Keratinocyte (primary cell): Measurements from ENCODE around the gene POR. TPM values are rescaled to one million over a fixed set of nuclear protein-coding genes. Genes with fewer than 3 reads are reported as not detected.

Experiments used
- DNase-seq: peaks from one replicate; pipeline ENCODE4 v3.0.0-alpha.2; 2011; ENCODE audit warnings: low read depth, missing footprints, low spot score
- FAIRE-seq: peaks from 2 replicates; lab custom pipeline; 2011; peaks lifted over from hg19 to GRCh38; lab: Jason Lieb, UNC
- H2AFZ ChIP-seq: 2 replicates; pipeline ENCODE4 v1.6.0; 2012; ENCODE audit warnings: low read length, control low read depth, inconsistent platforms; ENCODE audit not compliant: control insufficient read depth
- H3K27ac ChIP-seq: 2 replicates; pipeline ENCODE4 v1.5.1; 2011; ENCODE audit warnings: low read length; ENCODE audit not compliant: control insufficient read depth, insufficient read depth
- H3K27me3 ChIP-seq: 3 replicates; pipeline ENCODE4 v1.6.0; 2011; ENCODE audit warnings: low read length; ENCODE audit not compliant: control insufficient read depth, insufficient read depth; ENCODE audit errors: extremely low read depth
- H3K36me3 ChIP-seq, 2 experiments: 2 replicates in 1 of 2; 3 replicates in 1 of 2; pipeline ENCODE4 v1.5.1; 2011; ENCODE audit warnings: low read length in 2 of 2, mild to moderate bottlenecking in 1 of 2; ENCODE audit not compliant: control insufficient read depth in 2 of 2, insufficient read depth in 2 of 2; ENCODE audit errors: extremely low read depth in 1 of 2
- H3K4me1 ChIP-seq: 3 replicates; pipeline ENCODE4 v1.5.1; 2011; ENCODE audit warnings: low read length; ENCODE audit not compliant: control insufficient read depth, insufficient read depth; ENCODE audit errors: extremely low read depth
- H3K4me2 ChIP-seq: 3 replicates; pipeline ENCODE4 v1.6.0; 2011; ENCODE audit warnings: low read depth, low read length; ENCODE audit not compliant: control insufficient read depth, insufficient read depth; ENCODE audit errors: extremely low read depth
- H3K4me3 ChIP-seq, 3 experiments: fragments of 200-600 bp in 1 of 3; sonication (generic) in 1 of 3; 2 replicates in 2 of 3; 3 replicates in 1 of 3; pipeline ENCODE4 v1.5.1; 2011 to 2016; ENCODE audit warnings: low read length in 3 of 3, mild to moderate bottlenecking in 3 of 3, control low read depth in 2 of 3, inconsistent platforms in 1 of 3, low read depth in 1 of 3, mixed read lengths in 1 of 3, mixed run types in 1 of 3, moderate library complexity in 1 of 3; ENCODE audit not compliant: control insufficient read depth in 2 of 3, insufficient read depth in 2 of 3; ENCODE audit errors: extremely low read depth in 1 of 3
- H3K79me2 ChIP-seq: 2 replicates; pipeline ENCODE4 v1.6.0; 2012; ENCODE audit warnings: low read length; ENCODE audit not compliant: control insufficient read depth, insufficient read depth
- H3K9ac ChIP-seq: 3 replicates; pipeline ENCODE4 v1.6.0; 2011; ENCODE audit warnings: low read length; ENCODE audit not compliant: control insufficient read depth, insufficient read depth; ENCODE audit errors: extremely low read depth
- H3K9me1 ChIP-seq: 3 replicates; pipeline ENCODE4 v1.6.0; 2011; ENCODE audit warnings: low read length; ENCODE audit not compliant: control insufficient read depth, insufficient read depth; ENCODE audit errors: extremely low read depth
- H3K9me3 ChIP-seq: 2 replicates; pipeline ENCODE4 v1.5.1; 2012; ENCODE audit warnings: low read depth, low read length; ENCODE audit not compliant: control insufficient read depth
- H4K20me1 ChIP-seq: 3 replicates; pipeline ENCODE4 v1.6.0; 2011; ENCODE audit warnings: low read length; ENCODE audit not compliant: control insufficient read depth, insufficient read depth; ENCODE audit errors: extremely low read depth
- CTCF ChIP-seq, 3 experiments: IDR thresholded peaks in 1 of 3; conservative IDR thresholded peaks in 1 of 3; optimal IDR thresholded peaks in 1 of 3; 2 replicates in 2 of 3; 3 replicates in 1 of 3; pipeline versions ENCODE3 to v1.5.1; 2011; ENCODE audit warnings: low read length in 3 of 3, mild to moderate bottlenecking in 3 of 3, moderate library complexity in 2 of 3, control low read depth in 1 of 3, inconsistent platforms in 1 of 3; ENCODE audit not compliant: insufficient read depth in 2 of 3; ENCODE audit errors: extremely low read depth in 1 of 3
- EZH2 ChIP-seq: IDR thresholded peaks from one replicate; pipeline ENCODE4 v1.6.1; 2012; ENCODE audit warnings: inconsistent platforms, mild to moderate bottlenecking, low read length, moderate library complexity
- dilution Hi-C: fragments of 300-500 bp; cut with MboI; formaldehyde crosslinking; loops from one replicate; pipeline ENCODE4 v1.7.0; 2020; ENCODE audit warnings: low sequenced_read_pairs; ENCODE audit not compliant: extremely low pct_ligation_motif_present
- polyA plus RNA-seq, 5 experiments: library from polyadenylated mRNA; depleted of rRNA in 3 of 5; stranded (reverse) in 3 of 5; stranded (forward) in 1 of 5; unstranded in 1 of 5; fragments of >200 nt; gene quantifications; 1 replicate in 1 of 5; 2 replicates in 3 of 5; 3 replicates in 1 of 5; pipeline versions ENCODE4 v1.2.1 to v1.2.3, GENCODE V29; 2011 to 2012; ENCODE audit warnings: missing spikeins in 2 of 5, low read depth in 1 of 5, low replicate concordance in 1 of 5

Gene POR
- polyA plus RNA-seq, 1 donor (not counting 4 experiments of a cell fraction or from before 2014, with no cell fraction given), result 28.6 TPM

- Histone ChIP-seq H3K27ac (no peak overlapping the region), H3K4me3 (no peak overlapping the region)
- TF ChIP-seq EZH2 (no peak), CTCF (optimal IDR thresholded peaks at IDR 0.05 in 1 of 3, IDR thresholded peaks at IDR 0.05 in 1 of 3, conservative IDR thresholded peaks at IDR 0.05 in 1 of 3; ENCODE audit: extremely low read depth in 1 of 3, insufficient read depth in 2 of 3, low read length in 3 of 3) (no peak)
Measured at GRCh38 chr7:75951506-75951905, 36.6 kb downstream of the POR start.

DNA sequence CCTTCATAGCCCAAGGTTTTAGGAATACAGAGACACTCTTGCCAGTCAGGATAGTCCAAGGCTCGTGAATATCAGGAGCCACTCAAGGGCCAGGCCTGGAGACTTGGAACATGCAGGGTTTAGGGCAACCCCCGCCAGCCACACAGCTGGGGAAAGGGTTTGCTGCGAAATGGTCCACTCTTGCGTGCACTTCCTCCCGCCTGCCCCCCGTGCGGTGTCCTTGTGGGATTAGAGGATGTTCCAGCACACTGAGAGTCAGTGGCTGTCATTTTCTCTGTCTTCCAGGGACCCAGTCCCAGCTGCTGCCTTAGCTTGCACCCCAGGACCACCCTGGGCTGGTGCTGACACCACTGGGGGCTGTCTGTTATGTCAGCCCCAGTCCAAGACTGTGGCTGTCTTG lies 38.5 kb downstream of the POR start:
- H4K20me1 ChIP-seq, result no peaks in the 10 kb centered on the region
- no peak overlapping the region for H3K9ac ChIP-seq
- peaks cover 3% of the 10 kb centered on the region for H3K4me1 ChIP-seq
- peaks cover 2% of the 10 kb centered on the region for H3K9me1 ChIP-seq
- dilution Hi-C loops, result no loop called here
- H3K9me3 ChIP-seq, result no peaks in the 10 kb centered on the region
- H2AFZ ChIP-seq, result no peak overlapping the region
- FAIRE-seq (no peak), DNase-seq (no peak)
- H3K27me3 ChIP-seq, result no peaks in the 10 kb centered on the region
- TF ChIP-seq EZH2 (no peak), CTCF (optimal IDR thresholded peaks at IDR 0.05 in 1 of 3, IDR thresholded peaks at IDR 0.05 in 1 of 3, conservative IDR thresholded peaks at IDR 0.05 in 1 of 3; ENCODE audit: extremely low read depth in 1 of 3, insufficient read depth in 2 of 3, low read length in 3 of 3) (no peak)
- H3K4me2 ChIP-seq, result no peak overlapping the region
- H3K79me2 ChIP-seq, result peaks cover 3% of the 10 kb centered on the region
- H3K27ac ChIP-seq, result no peak overlapping the region
- H3K4me3 ChIP-seq, result no peak overlapping the region
- H3K36me3 ChIP-seq, result peaks cover 11 to 15% of the 10 kb centered on the region in 2 experiments

More at GRCh38 chr7:75951506-75951905, 36.6 kb downstream of the POR start:
- Histone ChIP-seq H3K36me3 (peaks cover 9% of the 10 kb centered on the region in 2 experiments), H4K20me1 (no peaks in the 10 kb centered on the region), H3K9me3 (no peaks in the 10 kb centered on the region), H3K9me1 (peaks cover 2% of the 10 kb centered on the region), H3K4me2 (no peak overlapping the region), H3K27me3 (no peaks in the 10 kb centered on the region), H3K9ac (no peak overlapping the region), H3K4me1 (peaks cover 3% of the 10 kb centered on the region), H2AFZ (no peak overlapping the region), H3K79me2 (peaks cover 7% of the 10 kb centered on the region)
- DNase-seq (no peak), FAIRE-seq (no peak)
- dilution Hi-C loops, result no loop called here
